IPS DF 6.9 (cell line): ENCODE data around the gene SEPTIN2.
"Not testable (repeated sequence)": the region's sequence is repeated elsewhere in the genome, so short reads cannot be mapped to it uniquely, and the experiment has no call there.

ENCODE experiments used
- DNase-seq: peaks from one replicate; pipeline ENCODE4 v3.0.0-alpha.2; 2013; ENCODE audit warnings: low read depth, low spot score
- H3K27ac ChIP-seq: one replicate; pipeline ENCODE4 v1.5.1; 2013; ENCODE audit warnings: low read length, control low read depth
- H3K27me3 ChIP-seq: 2 replicates; pipeline ENCODE4 v1.6.1; 2013; ENCODE audit warnings: mild to moderate bottlenecking, low read length; ENCODE audit not compliant: control insufficient read depth, insufficient read depth
- H3K36me3 ChIP-seq: 2 replicates; pipeline ENCODE4 v1.6.1; 2013; ENCODE audit warnings: low read length; ENCODE audit not compliant: control insufficient read depth, insufficient read depth
- H3K4me1 ChIP-seq: 2 replicates; pipeline ENCODE4 v1.6.1; 2013; ENCODE audit warnings: low read length; ENCODE audit not compliant: control insufficient read depth, insufficient read depth
- H3K4me3 ChIP-seq: 2 replicates; pipeline ENCODE4 v1.5.1; 2013; ENCODE audit warnings: mild to moderate bottlenecking, low read length
- H3K9me3 ChIP-seq: 2 replicates; pipeline ENCODE4 v1.6.1; 2013; ENCODE audit warnings: low read length, inconsistent platforms; ENCODE audit not compliant: control insufficient read depth, insufficient read depth
- WGBS: extraction: QIAGEN DNeasy Blood & Tissue Kit; methylation state at CpG from one replicate; pipeline ENCODE4 v1.1.7; 2013; ENCODE audit warnings: mixed read lengths, missing lambda C conversion rate; ENCODE audit not compliant: insufficient read length, insufficient coverage; 5-methylcytosine and 5-hydroxymethylcytosine counted together

The SEPTIN2 gene

DNA sequence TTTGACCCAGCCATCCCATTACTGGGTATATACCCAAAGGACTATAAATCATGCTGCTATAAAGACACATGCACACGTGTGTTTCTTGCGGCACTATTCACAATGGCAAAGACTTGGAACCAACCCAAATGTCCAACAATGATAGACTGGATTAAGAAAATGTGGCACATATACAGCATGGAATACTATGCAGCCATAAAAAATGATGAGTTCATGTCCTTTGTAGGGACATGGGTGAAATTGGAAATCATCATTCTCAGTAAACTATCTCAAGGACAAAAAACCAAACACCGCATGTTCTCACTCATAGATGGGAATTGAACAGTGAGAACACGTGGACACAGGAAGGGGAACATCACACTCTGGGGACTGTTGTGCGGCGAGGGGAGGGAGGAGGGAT is 81.1 kb downstream of the SEPTIN2 start:
- not testable (repeated sequence) for H3K4me3 ChIP-seq, H3K27ac ChIP-seq, DNase-seq, H3K36me3 ChIP-seq, H3K27me3 ChIP-seq, H3K4me1 ChIP-seq, H3K9me3 ChIP-seq
- no CpG with 5 or more reads among the region's 6 CpGs for WGBS

DNA sequence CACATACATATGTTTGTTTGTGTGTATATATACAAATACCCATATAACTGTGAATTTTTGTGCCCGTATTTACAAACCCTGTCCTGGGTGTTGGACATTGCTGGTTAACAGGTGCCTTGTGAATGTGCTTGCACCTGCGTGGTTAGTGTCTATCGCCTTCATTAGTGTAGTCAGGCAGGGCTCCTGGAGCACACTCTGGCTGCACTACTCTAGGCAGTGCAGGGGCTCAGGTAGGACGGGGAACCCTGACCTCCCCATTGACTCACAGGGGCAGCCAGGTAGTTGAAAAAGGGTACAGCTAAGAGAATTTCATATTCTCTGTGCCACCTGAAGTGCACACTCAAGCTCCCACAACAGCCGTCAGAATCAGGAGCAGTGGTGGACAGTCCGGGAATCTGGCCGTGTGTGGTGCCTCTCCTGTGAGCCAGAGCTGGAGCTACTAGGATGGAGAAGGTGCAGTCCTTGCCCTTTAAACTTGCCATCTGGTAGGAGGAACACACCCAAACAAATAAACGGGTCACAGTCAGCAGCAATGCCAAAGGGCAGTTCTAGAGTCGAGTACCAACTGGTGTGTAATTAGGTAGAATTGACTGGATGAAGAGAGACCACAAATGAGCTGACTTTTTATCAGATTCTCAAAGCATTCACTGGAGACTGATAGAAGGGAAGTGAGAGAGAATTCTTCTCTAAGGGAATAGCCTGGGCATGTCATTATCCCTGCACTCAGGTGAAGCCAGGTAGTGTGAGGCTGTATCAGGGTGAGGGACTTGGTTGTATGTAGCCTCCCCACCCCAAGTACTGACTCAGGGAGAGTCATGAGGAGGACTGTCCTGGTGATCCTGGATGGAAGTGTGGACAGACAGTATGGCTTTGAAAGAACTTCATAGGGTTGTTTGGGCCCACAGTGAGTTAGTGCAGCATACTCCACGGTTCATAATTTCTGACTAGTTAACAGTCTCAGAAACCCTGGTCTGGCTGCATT is 84.5 kb downstream of the SEPTIN2 start:
- Histone ChIP-seq H3K36me3 (no peaks in the 10 kb centered on the region), H3K4me3 (no peak overlapping the region), H3K4me1 (no peaks in the 10 kb centered on the region), H3K27ac (no peak overlapping the region), H3K27me3 (no peaks in the 10 kb centered on the region), H3K9me3 (no peaks in the 10 kb centered on the region)
- WGBS = no CpG with 5 or more reads among the region's 10 CpGs
- no peak for DNase-seq
